Measurements from ENCODE around the gene DUSP22.
"Not testable (repeated sequence)": the region's sequence is repeated elsewhere in the genome, so short reads cannot be mapped to it uniquely, and the experiment has no call there.

DUSP22 gene

DNA sequence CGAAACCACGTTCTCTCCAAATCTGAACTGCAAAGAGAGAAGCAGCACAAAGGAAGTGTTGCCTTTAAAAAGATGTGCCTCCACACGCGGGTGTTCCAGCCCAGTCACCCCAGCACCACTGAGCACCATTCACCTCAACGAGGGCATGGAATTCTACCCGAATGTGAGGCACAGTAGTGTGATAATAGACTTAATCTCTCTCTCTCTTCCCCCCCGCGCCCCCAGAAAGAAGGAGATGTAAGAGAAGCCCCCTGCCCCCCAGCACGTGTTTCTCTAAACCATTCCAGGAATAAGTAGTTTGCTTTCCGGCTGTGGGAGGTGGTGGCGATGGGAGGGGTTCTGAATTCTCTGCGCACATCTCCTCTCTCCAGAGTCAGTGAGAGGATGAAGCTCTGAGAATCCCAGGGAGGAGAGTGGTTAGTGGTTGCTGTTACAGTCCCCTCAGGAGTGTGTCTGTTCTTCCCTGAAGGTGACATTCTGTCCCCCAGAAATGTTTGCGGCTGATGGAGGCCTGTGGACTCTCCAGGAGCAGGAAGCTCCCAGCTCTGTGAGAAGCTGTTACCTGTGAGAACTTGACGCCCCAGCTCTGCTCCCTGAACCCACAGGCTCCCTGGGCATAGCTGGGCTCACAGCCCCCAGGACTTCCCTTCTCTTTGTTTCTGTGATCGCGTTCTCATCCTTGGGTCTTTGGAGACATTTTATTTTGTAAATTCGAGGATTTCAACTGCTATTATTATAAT lies 75.8 kb downstream of the DUSP22 start:
- no peak overlapping the region for H3K14ac ChIP-seq (ENCODE audit: low read length)
- no peak overlapping the region for H3K4ac ChIP-seq (ENCODE audit: low read depth, low read length)
- H2BK5ac ChIP-seq (ENCODE audit: low read depth, low read length, poor library complexity): no peak overlapping the region
- no peaks in the 10 kb centered on the region for H3K4me1 ChIP-seq (ENCODE audit: control insufficient read depth in 1 of 2, insufficient read depth in 2 of 2, low read length in 2 of 2)
- H4K91ac ChIP-seq (ENCODE audit: low read depth, low read length): no peak overlapping the region
- no peak overlapping the region for H2BK120ac ChIP-seq (ENCODE audit: insufficient read depth, low read length, poor library complexity)
- H3K36me3 ChIP-seq (ENCODE audit: control insufficient read depth in 1 of 2, insufficient read depth in 2 of 2, low read length in 2 of 2): no peaks in the 10 kb centered on the region
- no peak overlapping the region for H3K9ac ChIP-seq (ENCODE audit: low read length)
- WGBS (ENCODE audit: extremely low coverage, insufficient coverage, insufficient read length): no CpG with 5 or more reads among the region's 17 CpGs
- no peak overlapping the region for H4K12ac ChIP-seq (ENCODE audit: low read depth, low read length)
- no peak overlapping the region for H4K8ac ChIP-seq (ENCODE audit: low read depth, low read length)
- no peak overlapping the region for H2BK12ac ChIP-seq (ENCODE audit: low read length)
- no peak overlapping the region for H3K4me2 ChIP-seq (ENCODE audit: low read length)
- H2AK5ac ChIP-seq (ENCODE audit: low read length): no peak overlapping the region
- peaks cover 47% of the 10 kb centered on the region for H3K9me3 ChIP-seq (ENCODE audit: insufficient read depth, low read depth, low read length)
- H3K79me2 ChIP-seq (ENCODE audit: control insufficient read depth, insufficient read depth, low read length, poor library complexity): no peaks in the 10 kb centered on the region
- DNase-seq: no peak
- H2AFZ ChIP-seq (ENCODE audit: insufficient read depth, low read length, poor library complexity): no peak overlapping the region
- no peak overlapping the region for H3K4me3 ChIP-seq (ENCODE audit: low read depth, low read length)
- no peaks in the 10 kb centered on the region for H3K79me1 ChIP-seq (ENCODE audit: low read length)
- H3K23ac ChIP-seq (ENCODE audit: low read length): no peak overlapping the region
- H3K27me3 ChIP-seq (ENCODE audit: insufficient read depth, low read length): no peaks in the 10 kb centered on the region
- H3K27ac ChIP-seq (ENCODE audit: low read depth, low read length): no peak overlapping the region
- H3K18ac ChIP-seq (ENCODE audit: low read length): no peak overlapping the region

DNA sequence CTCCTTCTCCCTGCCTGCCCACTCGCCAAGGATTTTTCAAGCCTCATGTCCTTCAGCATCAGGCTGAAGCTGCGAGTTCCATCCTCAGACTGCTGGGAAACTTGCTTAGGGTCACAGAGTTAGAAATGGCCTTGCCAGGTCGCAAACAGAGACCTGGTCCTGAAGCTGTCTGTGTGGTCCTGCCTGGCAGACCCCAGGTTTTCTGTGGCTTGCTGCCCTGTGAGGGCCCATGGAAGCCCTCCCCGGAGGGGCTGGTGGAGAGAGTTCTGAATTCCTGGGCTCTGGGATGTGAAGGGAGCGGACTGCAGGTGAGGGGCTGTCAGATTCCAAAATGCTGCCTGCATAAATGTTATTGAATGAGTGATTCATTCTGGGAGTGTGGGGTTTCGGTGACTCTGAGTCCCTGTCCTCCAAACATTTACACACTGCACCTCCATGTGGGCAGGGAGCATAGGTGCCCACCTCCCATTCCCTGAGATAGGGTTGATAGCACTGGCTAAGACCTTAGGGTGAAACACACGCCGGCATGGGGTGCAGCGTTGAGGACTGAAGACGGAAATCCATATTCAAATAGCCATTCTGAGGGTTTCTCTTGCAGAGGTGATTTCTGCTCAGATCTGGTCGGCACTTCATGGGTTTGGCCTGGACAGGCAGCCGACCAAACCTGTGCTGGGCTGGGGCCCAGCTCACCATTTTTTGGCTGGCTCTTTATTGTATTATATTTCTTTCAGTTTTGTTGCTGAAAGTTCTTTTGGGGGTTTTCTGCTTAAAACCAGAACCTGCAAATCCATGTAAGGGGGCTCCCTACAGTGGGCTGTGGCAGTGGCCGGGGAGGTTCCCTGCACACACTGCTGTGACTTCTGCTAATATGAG lies 77.5 kb downstream of the DUSP22 start:
- DNase-seq: no peak
- Histone ChIP-seq H3K4ac (ENCODE audit: low read depth, low read length) (no peak overlapping the region), H2BK12ac (ENCODE audit: low read length) (no peak overlapping the region), H3K14ac (ENCODE audit: low read length) (no peak overlapping the region), H3K23ac (ENCODE audit: low read length) (no peak overlapping the region), H4K12ac (ENCODE audit: low read depth, low read length) (no peak overlapping the region), H3K9ac (ENCODE audit: low read length) (no peak overlapping the region), H3K4me2 (ENCODE audit: low read length) (no peak overlapping the region), H2AFZ (ENCODE audit: insufficient read depth, low read length, poor library complexity) (no peak overlapping the region), H3K4me1 (ENCODE audit: control insufficient read depth in 1 of 2, insufficient read depth in 2 of 2, low read length in 2 of 2) (no peaks in the 10 kb centered on the region), H2AK5ac (ENCODE audit: low read length) (no peak overlapping the region), H3K79me1 (ENCODE audit: low read length) (no peaks in the 10 kb centered on the region), H4K8ac (ENCODE audit: low read depth, low read length) (no peak overlapping the region), H3K36me3 (ENCODE audit: control insufficient read depth in 1 of 2, insufficient read depth in 2 of 2, low read length in 2 of 2) (no peaks in the 10 kb centered on the region), H3K9me3 (ENCODE audit: insufficient read depth, low read depth, low read length) (peaks cover 50% of the 10 kb centered on the region), H3K27me3 (ENCODE audit: insufficient read depth, low read length) (no peaks in the 10 kb centered on the region), H3K79me2 (ENCODE audit: control insufficient read depth, insufficient read depth, low read length, poor library complexity) (no peaks in the 10 kb centered on the region), H3K4me3 (ENCODE audit: low read depth, low read length) (no peak overlapping the region), H2BK5ac (ENCODE audit: low read depth, low read length, poor library complexity) (no peak overlapping the region), H2BK120ac (ENCODE audit: insufficient read depth, low read length, poor library complexity) (no peak overlapping the region), H3K27ac (ENCODE audit: low read depth, low read length) (no peak overlapping the region), H3K18ac (ENCODE audit: low read length) (no peak overlapping the region), H4K91ac (ENCODE audit: low read depth, low read length) (no peak overlapping the region)
- no CpG with 5 or more reads among the region's 13 CpGs for WGBS (ENCODE audit: extremely low coverage, insufficient coverage, insufficient read length)

DNA sequence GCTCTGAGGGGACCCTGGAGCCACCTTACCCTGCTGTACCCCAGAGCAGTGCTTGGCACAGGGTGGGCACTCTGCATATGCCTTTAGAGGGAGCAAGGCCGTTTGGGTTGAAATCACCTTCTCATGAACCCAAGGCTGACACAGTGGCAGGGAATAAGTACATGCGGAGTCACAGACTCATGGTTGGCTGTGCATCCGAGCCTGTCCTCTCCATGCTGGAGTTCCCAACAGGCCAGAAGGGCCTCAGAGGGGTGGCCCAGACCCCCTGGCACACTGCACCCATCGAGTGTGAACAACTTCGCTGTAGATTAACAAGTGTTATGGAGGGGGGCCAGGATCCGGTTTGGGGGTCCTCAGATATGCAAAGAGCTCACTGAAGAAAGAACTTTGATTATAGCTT lies 78.3 kb downstream of the DUSP22 start:
- no peak overlapping the region for H4K8ac ChIP-seq (ENCODE audit: low read depth, low read length)
- no peak overlapping the region for H2BK120ac ChIP-seq (ENCODE audit: insufficient read depth, low read length, poor library complexity)
- H3K27me3 ChIP-seq (ENCODE audit: insufficient read depth, low read length): no peaks in the 10 kb centered on the region
- H4K91ac ChIP-seq (ENCODE audit: low read depth, low read length): no peak overlapping the region
- no peak overlapping the region for H4K12ac ChIP-seq (ENCODE audit: low read depth, low read length)
- no peak overlapping the region for H3K27ac ChIP-seq (ENCODE audit: low read depth, low read length)
- H3K4me2 ChIP-seq (ENCODE audit: low read length): no peak overlapping the region
- peaks cover 53% of the 10 kb centered on the region for H3K9me3 ChIP-seq (ENCODE audit: insufficient read depth, low read depth, low read length)
- no peak overlapping the region for H3K14ac ChIP-seq (ENCODE audit: low read length)
- no peaks in the 10 kb centered on the region for H3K79me2 ChIP-seq (ENCODE audit: control insufficient read depth, insufficient read depth, low read length, poor library complexity)
- H2BK12ac ChIP-seq (ENCODE audit: low read length): no peak overlapping the region
- H2AK5ac ChIP-seq (ENCODE audit: low read length): no peak overlapping the region
- no peaks in the 10 kb centered on the region for H3K79me1 ChIP-seq (ENCODE audit: low read length)
- no peaks in the 10 kb centered on the region for H3K36me3 ChIP-seq (ENCODE audit: control insufficient read depth in 1 of 2, insufficient read depth in 2 of 2, low read length in 2 of 2)
- no peak overlapping the region for H3K4ac ChIP-seq (ENCODE audit: low read depth, low read length)
- H3K9ac ChIP-seq (ENCODE audit: low read length): no peak overlapping the region
- no peak overlapping the region for H3K23ac ChIP-seq (ENCODE audit: low read length)
- H3K4me1 ChIP-seq (ENCODE audit: control insufficient read depth in 1 of 2, insufficient read depth in 2 of 2, low read length in 2 of 2): no peaks in the 10 kb centered on the region
- H3K18ac ChIP-seq (ENCODE audit: low read length): no peak overlapping the region
- H3K4me3 ChIP-seq (ENCODE audit: low read depth, low read length): peak overlapping the region; percentile 15
- WGBS (ENCODE audit: extremely low coverage, insufficient coverage, insufficient read length): no CpG with 5 or more reads among the region's 6 CpGs
- H2AFZ ChIP-seq (ENCODE audit: insufficient read depth, low read length, poor library complexity): no peak overlapping the region
- no peak overlapping the region for H2BK5ac ChIP-seq (ENCODE audit: low read depth, low read length, poor library complexity)
- DNase-seq: no peak

DNA sequence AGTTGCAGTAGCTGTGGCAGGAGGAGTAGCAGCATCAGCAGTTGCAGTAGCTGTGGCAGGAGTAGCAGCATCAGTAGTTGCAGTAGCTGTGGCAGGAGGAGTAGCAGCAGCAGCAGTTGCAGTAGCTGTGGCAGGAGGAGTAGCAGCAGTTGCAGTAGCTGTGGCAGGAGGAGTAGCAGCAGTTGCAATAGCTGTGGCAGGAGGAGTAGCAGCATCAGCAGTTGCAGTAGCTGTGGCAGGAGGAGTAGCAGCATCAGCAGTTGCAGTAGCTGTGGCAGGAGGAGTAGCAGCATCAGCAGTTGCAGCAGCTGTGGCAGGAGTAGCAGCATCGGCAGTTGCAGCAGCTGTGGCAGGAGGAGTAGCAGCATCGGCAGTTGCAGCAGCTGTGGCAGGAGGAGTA lies 79.6 kb downstream of the DUSP22 start:
- not testable (repeated sequence) for H4K8ac ChIP-seq (ENCODE audit: low read depth, low read length); H3K36me3 ChIP-seq (ENCODE audit: control insufficient read depth in 1 of 2, insufficient read depth in 2 of 2, low read length in 2 of 2); H3K27ac ChIP-seq (ENCODE audit: low read depth, low read length); H3K4me1 ChIP-seq (ENCODE audit: control insufficient read depth in 1 of 2, insufficient read depth in 2 of 2, low read length in 2 of 2); DNase-seq; H3K9ac ChIP-seq (ENCODE audit: low read length); H3K79me2 ChIP-seq (ENCODE audit: control insufficient read depth, insufficient read depth, low read length, poor library complexity); H2AFZ ChIP-seq (ENCODE audit: insufficient read depth, low read length, poor library complexity); H3K4me2 ChIP-seq (ENCODE audit: low read length); H2AK5ac ChIP-seq (ENCODE audit: low read length); H3K27me3 ChIP-seq (ENCODE audit: insufficient read depth, low read length); H3K23ac ChIP-seq (ENCODE audit: low read length); H3K79me1 ChIP-seq (ENCODE audit: low read length); H3K18ac ChIP-seq (ENCODE audit: low read length); H4K91ac ChIP-seq (ENCODE audit: low read depth, low read length); H3K4me3 ChIP-seq (ENCODE audit: low read depth, low read length); H2BK120ac ChIP-seq (ENCODE audit: insufficient read depth, low read length, poor library complexity); H4K12ac ChIP-seq (ENCODE audit: low read depth, low read length); H2BK5ac ChIP-seq (ENCODE audit: low read depth, low read length, poor library complexity); H3K14ac ChIP-seq (ENCODE audit: low read length); H2BK12ac ChIP-seq (ENCODE audit: low read length); H3K4ac ChIP-seq (ENCODE audit: low read depth, low read length)
- WGBS (ENCODE audit: extremely low coverage, insufficient coverage, insufficient read length): no CpG with 5 or more reads among the region's 2 CpGs
- peaks cover 50% of the 10 kb centered on the region for H3K9me3 ChIP-seq (ENCODE audit: insufficient read depth, low read depth, low read length)
